Erythroblast (primary cell): ENCODE measurements around the gene ATRIP.

Experiments used
- GATA1 ChIP-seq: IDR thresholded peaks from 2 replicates; pipeline ENCODE4 v1.6.1; 2011; ENCODE audit warnings: low read depth, mild to moderate bottlenecking, control low read depth, low read length, moderate library complexity
- POLR2A ChIP-seq: IDR thresholded peaks from 2 replicates; pipeline ENCODE4 v1.6.1; 2011; ENCODE audit warnings: mild to moderate bottlenecking, low read length

GRCh38 chr3:48419149-48419548 is 27.4 kb upstream of the ATRIP start:
- no peak for TF ChIP-seq POLR2A
- no peak for TF ChIP-seq GATA1
